ENCODE data around the gene THBS2.

THBS2 gene

DNA sequence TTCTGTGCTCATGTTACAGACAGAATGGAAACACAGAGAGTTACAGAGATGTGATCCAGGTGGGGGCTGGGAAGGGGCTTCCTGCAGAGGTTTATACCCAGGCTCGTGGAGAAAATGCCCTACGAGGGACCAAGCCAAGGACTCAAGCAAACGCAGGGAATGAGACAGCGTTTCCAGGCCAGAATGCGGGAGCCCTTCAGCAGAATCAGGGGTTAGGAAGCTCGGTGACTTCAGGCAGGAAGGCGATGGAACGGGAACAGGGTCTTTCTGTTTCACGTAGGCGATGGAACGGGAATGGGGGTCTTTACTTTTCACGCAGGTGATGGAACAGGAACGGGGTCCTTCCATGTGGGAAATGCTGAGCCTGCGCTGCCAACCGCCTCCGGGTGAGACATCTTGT lies 82.6 kb downstream of the THBS2 start:
- Histone ChIP-seq H2BK15ac (replicated peaks; ENCODE audit: low read depth) (no peak overlapping the region), H4K5ac (ENCODE audit: low read length) (no peak overlapping the region), H3K79me1 (ENCODE audit: low read length) (no peaks in the 10 kb centered on the region), H3K79me2 (ENCODE audit: control insufficient read depth, insufficient read depth, low read length) (no peaks in the 10 kb centered on the region), H3K36me3 (ENCODE audit: control insufficient read depth, insufficient read depth, low read length) (no peaks in the 10 kb centered on the region), H3K4me3 (ENCODE audit: low read length) (no peak overlapping the region), H2AK5ac (ENCODE audit: low read length) (no peak overlapping the region), H2BK120ac (ENCODE audit: low read depth, low read length) (no peak overlapping the region), H3K4me1 (ENCODE audit: control insufficient read depth, low read depth, low read length) (no peaks in the 10 kb centered on the region), H2BK5ac (ENCODE audit: low read length) (no peak overlapping the region), H3K4ac (ENCODE audit: low read depth, low read length) (no peak overlapping the region), H3K27ac (ENCODE audit: low read depth, low read length) (no peak overlapping the region), H3K4me2 (ENCODE audit: low read length) (no peak overlapping the region), H4K8ac (ENCODE audit: low read depth, low read length) (no peak overlapping the region), H3K27me3 (ENCODE audit: insufficient read depth, low read length, poor library complexity) (no peaks in the 10 kb centered on the region), H3K23ac (ENCODE audit: low read length) (no peak overlapping the region), H3K56ac (ENCODE audit: low read length) (no peak overlapping the region), H3K18ac (ENCODE audit: low read length) (no peak overlapping the region), H3K9ac (ENCODE audit: low read length) (no peak overlapping the region)
- DNase-seq = no peak
- WGBS (ENCODE audit: extremely low coverage, insufficient coverage, low lambda C conversion rate) = no CpG with 5 or more reads among the region's 16 CpGs

DNA sequence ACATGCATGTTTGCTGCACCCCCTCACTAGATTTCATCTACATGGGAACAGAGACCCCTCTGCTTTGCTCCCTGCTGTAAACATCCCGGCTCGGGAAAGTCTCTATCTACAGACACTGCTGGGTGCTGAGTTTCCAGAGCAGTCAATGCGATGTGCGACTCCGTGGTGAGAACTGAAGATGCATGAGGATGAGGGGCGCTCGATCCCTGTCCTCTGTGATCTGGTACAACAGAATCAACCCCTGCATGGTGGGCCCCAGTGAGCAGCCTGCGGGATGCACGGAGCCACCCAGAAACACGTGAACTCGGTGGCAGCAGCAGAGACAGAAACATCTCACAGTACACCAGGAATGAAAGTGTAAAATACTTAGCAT lies 83.1 kb downstream of the THBS2 start:
- H3K79me1 ChIP-seq (ENCODE audit: low read length) = no peaks in the 10 kb centered on the region
- DNase-seq = no peak
- H3K4ac ChIP-seq (ENCODE audit: low read depth, low read length) = no peak overlapping the region
- no peaks in the 10 kb centered on the region for H3K79me2 ChIP-seq (ENCODE audit: control insufficient read depth, insufficient read depth, low read length)
- H2BK120ac ChIP-seq (ENCODE audit: low read depth, low read length) = no peak overlapping the region
- H2BK5ac ChIP-seq (ENCODE audit: low read length) = no peak overlapping the region
- no peak overlapping the region for H4K5ac ChIP-seq (ENCODE audit: low read length)
- H3K18ac ChIP-seq (ENCODE audit: low read length) = no peak overlapping the region
- no peaks in the 10 kb centered on the region for H3K27me3 ChIP-seq (ENCODE audit: insufficient read depth, low read length, poor library complexity)
- H3K23ac ChIP-seq (ENCODE audit: low read length) = no peak overlapping the region
- no peak overlapping the region for H3K9ac ChIP-seq (ENCODE audit: low read length)
- H4K8ac ChIP-seq (ENCODE audit: low read depth, low read length) = no peak overlapping the region
- H3K36me3 ChIP-seq (ENCODE audit: control insufficient read depth, insufficient read depth, low read length) = no peaks in the 10 kb centered on the region
- no peak overlapping the region for H3K4me2 ChIP-seq (ENCODE audit: low read length)
- no peak overlapping the region for H2BK15ac ChIP-seq (replicated peaks; ENCODE audit: low read depth)
- no peak overlapping the region for H3K27ac ChIP-seq (ENCODE audit: low read depth, low read length)
- WGBS (ENCODE audit: extremely low coverage, insufficient coverage, low lambda C conversion rate) = no CpG with 5 or more reads among the region's 11 CpGs
- no peak overlapping the region for H2AK5ac ChIP-seq (ENCODE audit: low read length)
- no peak overlapping the region for H3K4me3 ChIP-seq (ENCODE audit: low read length)
- no peak overlapping the region for H3K56ac ChIP-seq (ENCODE audit: low read length)
- no peaks in the 10 kb centered on the region for H3K4me1 ChIP-seq (ENCODE audit: control insufficient read depth, low read depth, low read length)

GRCh38 chr6:169169941-169170582 lies 83.6 kb downstream of the THBS2 start:
- Histone ChIP-seq H3K79me1 (ENCODE audit: low read length) (no peaks in the 10 kb centered on the region), H3K79me2 (ENCODE audit: control insufficient read depth, insufficient read depth, low read length) (no peaks in the 10 kb centered on the region), H2BK120ac (ENCODE audit: low read depth, low read length) (no peak overlapping the region), H3K56ac (ENCODE audit: low read length) (no peak overlapping the region), H3K4me3 (ENCODE audit: low read length) (no peak overlapping the region), H3K27ac (ENCODE audit: low read depth, low read length) (no peak overlapping the region), H3K18ac (ENCODE audit: low read length) (no peak overlapping the region), H2BK15ac (replicated peaks; ENCODE audit: low read depth) (no peak overlapping the region), H4K8ac (ENCODE audit: low read depth, low read length) (no peak overlapping the region), H3K27me3 (ENCODE audit: insufficient read depth, low read length, poor library complexity) (no peaks in the 10 kb centered on the region), H4K5ac (ENCODE audit: low read length) (no peak overlapping the region), H3K23ac (ENCODE audit: low read length) (no peak overlapping the region), H2BK5ac (ENCODE audit: low read length) (no peak overlapping the region), H3K4me1 (ENCODE audit: control insufficient read depth, low read depth, low read length) (no peaks in the 10 kb centered on the region), H2AK5ac (ENCODE audit: low read length) (no peak overlapping the region), H3K4me2 (ENCODE audit: low read length) (no peak overlapping the region), H3K36me3 (ENCODE audit: control insufficient read depth, insufficient read depth, low read length) (no peaks in the 10 kb centered on the region), H3K9ac (ENCODE audit: low read length) (no peak overlapping the region), H3K4ac (ENCODE audit: low read depth, low read length) (no peak overlapping the region)
- WGBS (ENCODE audit: extremely low coverage, insufficient coverage, low lambda C conversion rate) = no CpG with 5 or more reads among the region's 16 CpGs
- no peak for DNase-seq

DNA sequence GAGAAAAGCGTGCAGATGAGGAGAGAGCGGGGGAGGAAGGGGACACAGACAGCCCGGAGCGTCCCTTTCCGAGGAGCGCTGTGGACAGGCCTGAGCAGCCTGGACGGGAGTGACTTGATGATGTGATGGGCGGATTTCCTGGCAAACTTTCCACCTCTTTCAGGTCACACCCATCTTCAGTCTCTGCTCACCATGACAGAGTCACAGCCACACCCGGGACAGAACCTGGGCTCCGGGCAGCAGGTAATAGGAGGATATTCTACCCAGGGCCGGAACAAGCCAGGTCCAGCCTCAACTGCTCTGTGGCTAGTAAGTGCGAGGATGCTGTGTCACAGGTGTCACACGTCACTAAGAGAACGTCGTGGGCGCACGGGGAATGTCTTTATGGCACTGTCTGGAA lies 84.3 kb downstream of the THBS2 start:
- Histone ChIP-seq H3K18ac (ENCODE audit: low read length) (no peak overlapping the region), H3K27me3 (ENCODE audit: insufficient read depth, low read length, poor library complexity) (no peaks in the 10 kb centered on the region), H2BK120ac (ENCODE audit: low read depth, low read length) (no peak overlapping the region), H3K79me2 (ENCODE audit: control insufficient read depth, insufficient read depth, low read length) (no peaks in the 10 kb centered on the region), H3K4ac (ENCODE audit: low read depth, low read length) (no peak overlapping the region), H3K36me3 (ENCODE audit: control insufficient read depth, insufficient read depth, low read length) (no peaks in the 10 kb centered on the region), H4K5ac (ENCODE audit: low read length) (no peak overlapping the region), H2BK5ac (ENCODE audit: low read length) (no peak overlapping the region), H3K4me1 (ENCODE audit: control insufficient read depth, low read depth, low read length) (no peaks in the 10 kb centered on the region), H4K8ac (ENCODE audit: low read depth, low read length) (no peak overlapping the region), H3K4me2 (ENCODE audit: low read length) (no peak overlapping the region), H3K23ac (ENCODE audit: low read length) (no peak overlapping the region), H3K27ac (ENCODE audit: low read depth, low read length) (no peak overlapping the region), H2AK5ac (ENCODE audit: low read length) (no peak overlapping the region), H3K79me1 (ENCODE audit: low read length) (no peaks in the 10 kb centered on the region), H3K4me3 (ENCODE audit: low read length) (no peak overlapping the region), H3K56ac (ENCODE audit: low read length) (no peak overlapping the region), H3K9ac (ENCODE audit: low read length) (no peak overlapping the region), H2BK15ac (replicated peaks; ENCODE audit: low read depth) (no peak overlapping the region)
- no CpG with 5 or more reads among the region's 17 CpGs for WGBS (ENCODE audit: extremely low coverage, insufficient coverage, low lambda C conversion rate)
- no peak for DNase-seq

GRCh38 chr6:169168706-169169105 lies 84.9 kb downstream of the THBS2 start:
- Histone ChIP-seq H2AK5ac (ENCODE audit: low read length) (no peak overlapping the region), H3K27me3 (ENCODE audit: insufficient read depth, low read length, poor library complexity) (no peaks in the 10 kb centered on the region), H3K4me3 (ENCODE audit: low read length) (no peak overlapping the region), H3K79me2 (ENCODE audit: control insufficient read depth, insufficient read depth, low read length) (no peaks in the 10 kb centered on the region), H4K8ac (ENCODE audit: low read depth, low read length) (no peak overlapping the region), H2BK15ac (replicated peaks; ENCODE audit: low read depth) (no peak overlapping the region), H2BK120ac (ENCODE audit: low read depth, low read length) (no peak overlapping the region), H3K23ac (ENCODE audit: low read length) (no peak overlapping the region), H2BK5ac (ENCODE audit: low read length) (no peak overlapping the region), H4K5ac (ENCODE audit: low read length) (no peak overlapping the region), H3K4me2 (ENCODE audit: low read length) (no peak overlapping the region), H3K56ac (ENCODE audit: low read length) (no peak overlapping the region), H3K4me1 (ENCODE audit: control insufficient read depth, low read depth, low read length) (no peaks in the 10 kb centered on the region), H3K18ac (ENCODE audit: low read length) (no peak overlapping the region), H3K4ac (ENCODE audit: low read depth, low read length) (no peak overlapping the region), H3K27ac (ENCODE audit: low read depth, low read length) (no peak overlapping the region), H3K79me1 (ENCODE audit: low read length) (no peaks in the 10 kb centered on the region), H3K36me3 (ENCODE audit: control insufficient read depth, insufficient read depth, low read length) (no peaks in the 10 kb centered on the region), H3K9ac (ENCODE audit: low read length) (no peak overlapping the region)
- no peak for DNase-seq
- WGBS (ENCODE audit: extremely low coverage, insufficient coverage, low lambda C conversion rate) = no CpG with 5 or more reads among the region's 16 CpGs

GRCh38 chr6:169168302-169168630 lies 85.4 kb downstream of the THBS2 start:
- Histone ChIP-seq H4K5ac (ENCODE audit: low read length) (no peak overlapping the region), H3K4ac (ENCODE audit: low read depth, low read length) (no peak overlapping the region), H3K9ac (ENCODE audit: low read length) (no peak overlapping the region), H3K18ac (ENCODE audit: low read length) (no peak overlapping the region), H3K36me3 (ENCODE audit: control insufficient read depth, insufficient read depth, low read length) (no peaks in the 10 kb centered on the region), H2BK15ac (replicated peaks; ENCODE audit: low read depth) (no peak overlapping the region), H4K8ac (ENCODE audit: low read depth, low read length) (no peak overlapping the region), H3K27ac (ENCODE audit: low read depth, low read length) (no peak overlapping the region), H3K56ac (ENCODE audit: low read length) (no peak overlapping the region), H3K4me3 (ENCODE audit: low read length) (no peak overlapping the region), H2AK5ac (ENCODE audit: low read length) (no peak overlapping the region), H3K4me2 (ENCODE audit: low read length) (no peak overlapping the region), H3K4me1 (ENCODE audit: control insufficient read depth, low read depth, low read length) (no peaks in the 10 kb centered on the region), H3K23ac (ENCODE audit: low read length) (no peak overlapping the region), H3K27me3 (ENCODE audit: insufficient read depth, low read length, poor library complexity) (no peaks in the 10 kb centered on the region), H2BK120ac (ENCODE audit: low read depth, low read length) (no peak overlapping the region), H3K79me1 (ENCODE audit: low read length) (no peaks in the 10 kb centered on the region), H3K79me2 (ENCODE audit: control insufficient read depth, insufficient read depth, low read length) (no peaks in the 10 kb centered on the region), H2BK5ac (ENCODE audit: low read length) (no peak overlapping the region)
- no peak for DNase-seq
- no CpG with 5 or more reads among the region's 15 CpGs for WGBS (ENCODE audit: extremely low coverage, insufficient coverage, low lambda C conversion rate)

Data from mesendoderm (in vitro differentiated cells).